Tibial nerve (tissue), 4 donors: ENCODE results near the gene SDK1. TPM values are rescaled to one million over a fixed set of nuclear protein-coding genes. Genes with fewer than 3 reads are reported as not detected.

Source experiments
- DNase-seq, 2 donors: peaks; one replicate each; pipeline ENCODE4 v3.0.0-alpha.2; 2019; ENCODE audit warnings: low spot score in 2 of 2
- H3K27ac ChIP-seq, 4 donors: fragments of 200-600 bp; sonication (generic) in 3 of 4; one replicate each; pipeline ENCODE4 v1.5.1; 2017 to 2019; ENCODE audit warnings: mild to moderate bottlenecking in 1 of 4
- H3K27me3 ChIP-seq, 2 donors: fragments of 200-600 bp; sonication (generic) in 1 of 2; one replicate each; pipeline versions ENCODE4 v1.5.1 to v1.6.0; 2017 to 2019
- H3K36me3 ChIP-seq, 3 donors: fragments of 200-600 bp; sonication (generic); one replicate each; pipeline ENCODE4 v1.5.1; 2018 to 2019
- H3K4me1 ChIP-seq, 4 donors: fragments of 200-600 bp; sonication (generic) in 3 of 4; one replicate each; pipeline ENCODE4 v1.5.1; 2017 to 2019
- H3K4me3 ChIP-seq, 4 donors: fragments of 200-600 bp; sonication (generic) in 3 of 4; one replicate each; pipeline ENCODE4 v1.5.1; 2017 to 2019; ENCODE audit warnings: mild to moderate bottlenecking in 1 of 4, moderate library complexity in 1 of 4
- H3K9me3 ChIP-seq, 4 donors: fragments of 200-600 bp; sonication (generic) in 3 of 4; one replicate each; pipeline ENCODE4 v1.5.1; 2017 to 2019
- EP300 ChIP-seq, 2 donors: sonication (generic); formaldehyde crosslinking; IDR thresholded peaks; one replicate each; pipeline ENCODE4 v1.6.1; 2017; ENCODE audit warnings: antibody characterized with exemption in 2 of 2, mild to moderate bottlenecking in 1 of 2
- POLR2A ChIP-seq, 2 donors: fragments of 450-650 bp; IDR thresholded peaks; one replicate each; pipeline ENCODE4 v1.6.1; 2017; ENCODE audit warnings: antibody characterized with exemption in 2 of 2, mild to moderate bottlenecking in 2 of 2, moderate library complexity in 2 of 2
- WGBS, 2 donors: methylation state at CpG; one replicate each; pipeline ENCODE4 v1.1.5; 2018; 5-methylcytosine and 5-hydroxymethylcytosine counted together
- total RNA-seq, 4 donors: library from RNA; depleted of rRNA; stranded (reverse); fragments of >200 nt; gene quantifications; one replicate each; pipeline ENCODE4 v1.1.0, GENCODE V29; 2016
- TF ChIP-seq, protein P1 (sequence below), 5 experiments: fragments of 200-600 bp in 3 of 5; fragments of 450-650 bp in 2 of 5; sonication (generic) in 3 of 5; IDR thresholded peaks; one replicate each; pipeline ENCODE4 v1.5.1; 2016 to 2019; ENCODE audit warnings: antibody characterized with exemption in 5 of 5, mild to moderate bottlenecking in 3 of 5, moderate library complexity in 2 of 5

SDK1 gene
- total RNA-seq, 4 donors from 2014 or later, result 8.2 to 16.2 (median 12.9) TPM

DNA sequence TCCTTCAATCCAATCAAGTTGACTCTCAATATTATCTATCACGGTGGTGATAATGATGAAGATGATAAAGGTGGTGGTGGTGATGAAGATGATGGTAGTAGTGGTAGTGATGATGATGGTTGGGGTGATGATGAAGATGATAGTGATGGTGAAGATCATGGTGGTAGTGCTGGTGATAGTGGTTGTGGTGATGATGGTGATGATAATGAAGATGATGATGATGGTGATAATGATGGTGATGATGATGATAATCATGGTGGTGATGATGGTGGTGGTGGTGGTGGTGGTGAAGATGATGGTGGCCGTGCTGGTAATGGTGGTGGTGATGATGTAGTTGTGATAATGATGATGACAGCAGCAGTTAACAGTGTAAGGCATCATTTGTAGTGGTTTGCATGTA lies 29.8 kb upstream of the SDK1 start:
- Histone ChIP-seq H3K4me1 (no peaks in the 10 kb centered on the region), H3K27me3 (no peaks in the 10 kb centered on the region), H3K27ac (no peak overlapping the region), H3K36me3 (no peaks in the 10 kb centered on the region), H3K4me3 (no peak overlapping the region), H3K9me3 (no peaks in the 10 kb centered on the region)
- 90 to 91% methylated on average over 2 of the region's 2 CpGs for WGBS, 2 donors
- DNase-seq, result no peak
- TF ChIP-seq, protein P1, sequence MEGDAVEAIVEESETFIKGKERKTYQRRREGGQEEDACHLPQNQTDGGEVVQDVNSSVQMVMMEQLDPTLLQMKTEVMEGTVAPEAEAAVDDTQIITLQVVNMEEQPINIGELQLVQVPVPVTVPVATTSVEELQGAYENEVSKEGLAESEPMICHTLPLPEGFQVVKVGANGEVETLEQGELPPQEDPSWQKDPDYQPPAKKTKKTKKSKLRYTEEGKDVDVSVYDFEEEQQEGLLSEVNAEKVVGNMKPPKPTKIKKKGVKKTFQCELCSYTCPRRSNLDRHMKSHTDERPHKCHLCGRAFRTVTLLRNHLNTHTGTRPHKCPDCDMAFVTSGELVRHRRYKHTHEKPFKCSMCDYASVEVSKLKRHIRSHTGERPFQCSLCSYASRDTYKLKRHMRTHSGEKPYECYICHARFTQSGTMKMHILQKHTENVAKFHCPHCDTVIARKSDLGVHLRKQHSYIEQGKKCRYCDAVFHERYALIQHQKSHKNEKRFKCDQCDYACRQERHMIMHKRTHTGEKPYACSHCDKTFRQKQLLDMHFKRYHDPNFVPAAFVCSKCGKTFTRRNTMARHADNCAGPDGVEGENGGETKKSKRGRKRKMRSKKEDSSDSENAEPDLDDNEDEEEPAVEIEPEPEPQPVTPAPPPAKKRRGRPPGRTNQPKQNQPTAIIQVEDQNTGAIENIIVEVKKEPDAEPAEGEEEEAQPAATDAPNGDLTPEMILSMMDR (IDR thresholded peaks at IDR 0.05), result no peak
- TF ChIP-seq POLR2A (IDR thresholded peaks at IDR 0.05), result no peak
- TF ChIP-seq EP300 (IDR thresholded peaks at IDR 0.05), result no peak

DNA sequence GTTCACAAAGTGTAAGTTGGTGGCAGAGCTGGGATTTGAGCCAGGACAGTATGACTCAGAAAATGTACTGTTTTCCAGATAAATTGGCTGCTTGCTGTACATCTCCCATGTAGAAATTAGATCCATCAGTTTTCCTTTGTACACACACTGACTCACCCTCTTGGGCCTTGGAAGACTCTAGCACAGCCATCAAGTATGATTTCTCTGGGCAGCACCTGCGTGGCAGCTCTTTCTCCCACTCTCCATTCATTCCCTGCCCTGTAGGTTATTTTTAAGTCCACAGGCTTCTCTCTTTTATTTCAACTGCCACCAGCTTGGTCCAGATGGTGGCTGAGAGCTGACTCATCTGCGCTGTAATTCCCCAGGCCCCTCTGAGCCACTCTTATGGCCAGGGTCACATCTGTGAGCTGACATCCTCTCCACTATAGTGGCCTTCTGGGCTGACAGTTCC lies 28.3 kb upstream of the SDK1 start:
- H3K27ac ChIP-seq, result no peak overlapping the region
- H3K4me3 ChIP-seq, result no peak overlapping the region
- H3K4me1 ChIP-seq, result no peaks in the 10 kb centered on the region
- no peaks in the 10 kb centered on the region for H3K27me3 ChIP-seq
- TF ChIP-seq EP300 (IDR thresholded peaks at IDR 0.05), result no peak
- no peak for TF ChIP-seq POLR2A (IDR thresholded peaks at IDR 0.05)
- TF ChIP-seq, protein P1 (IDR thresholded peaks at IDR 0.05), result no peak
- WGBS, 2 donors, result 69 to 75% methylated on average over 2 of the region's 2 CpGs
- no peaks in the 10 kb centered on the region for H3K9me3 ChIP-seq
- no peak for DNase-seq
- H3K36me3 ChIP-seq, result no peaks in the 10 kb centered on the region

DNA sequence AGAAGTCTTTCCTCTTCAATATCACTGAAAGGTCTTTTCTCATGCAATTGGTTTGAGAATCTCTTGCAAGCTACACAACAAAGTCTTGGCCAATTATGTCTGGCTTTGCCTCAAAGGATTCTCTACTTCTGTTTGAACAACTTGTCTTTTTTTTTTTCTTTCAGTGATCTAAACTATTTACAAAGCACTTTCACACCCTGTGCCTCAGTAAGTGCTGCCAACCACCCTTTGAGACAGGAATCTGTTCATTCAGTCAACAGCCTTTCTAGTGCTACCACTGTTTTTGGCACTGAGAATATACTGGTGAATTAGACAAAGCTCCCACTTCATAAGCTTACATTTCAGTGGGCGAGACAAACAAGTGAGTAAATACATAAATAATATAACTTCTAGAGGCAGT lies 26.9 kb upstream of the SDK1 start:
- Histone ChIP-seq H3K9me3 (no peaks in the 10 kb centered on the region), H3K36me3 (no peaks in the 10 kb centered on the region), H3K27me3 (no peaks in the 10 kb centered on the region), H3K4me1 (no peaks in the 10 kb centered on the region), H3K4me3 (no peak overlapping the region), H3K27ac (no peak overlapping the region)
- TF ChIP-seq EP300 (IDR thresholded peaks at IDR 0.05) (no peak), POLR2A (IDR thresholded peaks at IDR 0.05) (no peak)
- TF ChIP-seq, protein P1 (IDR thresholded peaks at IDR 0.05), result no peak
- 59 to 60% methylated on average over 1 of the region's 1 CpG for WGBS, 2 donors
- DNase-seq, result no peak

DNA sequence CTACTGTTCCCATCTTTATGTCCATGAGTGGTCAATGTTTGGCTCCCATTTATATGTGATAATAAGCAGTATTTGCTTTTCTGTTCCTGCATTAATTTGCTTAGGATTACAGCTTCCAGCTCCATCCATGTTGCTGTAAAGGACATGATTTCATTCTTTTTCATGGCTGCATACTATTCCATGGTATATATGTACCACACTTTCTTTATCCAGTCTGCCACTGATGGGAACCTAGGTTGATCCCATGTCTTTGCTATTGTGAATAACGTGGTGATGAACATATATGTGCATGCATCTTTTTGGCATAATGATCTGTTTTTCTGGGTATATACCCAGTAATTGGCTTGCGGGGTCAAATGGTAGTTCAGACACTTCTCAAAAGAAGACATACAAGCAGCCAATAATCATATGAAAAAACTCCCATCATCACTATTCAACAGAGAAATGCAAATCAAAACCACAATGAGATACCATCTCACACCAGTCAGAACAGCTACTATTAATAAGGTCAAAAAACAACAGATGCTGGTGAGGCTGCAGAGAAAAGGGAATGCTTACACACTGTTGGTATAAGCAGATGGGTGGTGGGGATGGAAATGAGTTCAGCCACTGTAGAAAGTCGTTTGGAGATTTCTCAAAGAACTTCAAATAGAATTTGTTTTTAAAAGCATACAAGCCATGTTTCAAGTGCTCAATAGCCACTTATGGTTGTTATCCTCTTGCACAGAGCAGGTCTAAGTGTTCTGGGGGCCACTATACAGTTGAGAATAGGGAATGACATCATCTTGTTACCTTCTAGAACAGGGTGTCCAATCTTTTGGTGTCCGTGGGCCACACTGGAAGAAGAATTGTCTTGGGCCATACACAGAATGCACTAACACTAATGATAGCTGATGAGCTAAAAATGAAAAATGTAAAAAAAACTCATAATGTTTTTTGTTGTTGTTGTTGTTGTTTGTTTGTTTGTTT lies 23.2 kb upstream of the SDK1 start:
- TF ChIP-seq EP300 (IDR thresholded peaks at IDR 0.05), result no peak
- H3K27ac ChIP-seq, result no peak overlapping the region
- 65 to 71% methylated on average over 4 of the region's 4 CpGs for WGBS, 2 donors

DNA sequence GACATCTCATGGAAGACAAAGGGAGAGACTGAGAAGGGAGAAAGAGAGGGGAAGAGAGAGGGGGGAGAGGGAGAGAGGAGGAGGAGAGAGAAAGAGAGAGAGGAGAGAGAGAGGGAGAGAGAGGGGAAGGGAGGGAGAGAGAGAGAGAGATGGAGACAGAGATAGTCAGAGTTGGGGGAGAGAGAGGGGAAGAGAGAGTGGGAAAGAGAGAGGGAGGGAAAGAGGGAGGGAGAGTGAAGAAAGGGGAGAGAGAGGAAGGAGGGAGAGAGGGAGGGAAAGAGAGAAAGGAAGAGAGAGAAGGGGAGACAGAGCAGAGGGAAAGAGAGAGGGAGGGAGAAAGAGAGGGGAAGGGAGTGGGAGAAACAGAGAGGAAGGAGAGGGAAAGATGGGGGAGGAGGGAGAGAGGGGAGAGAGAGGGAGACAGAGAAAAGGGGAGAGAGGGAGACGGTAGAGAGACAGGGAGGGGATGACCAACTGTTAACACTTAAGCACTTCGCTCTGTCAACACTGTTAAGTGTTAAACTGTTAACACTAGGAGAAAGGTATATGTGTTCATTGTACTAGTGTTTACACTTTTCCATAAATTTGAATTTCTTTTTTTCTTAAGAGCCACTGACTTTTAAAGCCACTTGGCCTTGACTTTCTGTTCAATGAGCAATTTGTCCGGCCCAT lies 21.8 kb upstream of the SDK1 start:
- no peaks in the 10 kb centered on the region for H3K27me3 ChIP-seq
- no peak overlapping the region for H3K4me3 ChIP-seq
- WGBS, 2 donors, result 72 to 80% methylated on average over 3 of the region's 3 CpGs

More for the DNA sequence above, 23.2 kb upstream of the SDK1 start:
- Histone ChIP-seq H3K4me1 (no peaks in the 10 kb centered on the region), H3K36me3 (no peaks in the 10 kb centered on the region), H3K9me3 (no peaks in the 10 kb centered on the region), H3K27me3 (no peaks in the 10 kb centered on the region), H3K4me3 (no peak overlapping the region)
- DNase-seq, result no peak

More for the DNA sequence above, 21.8 kb upstream of the SDK1 start:
- Histone ChIP-seq H3K9me3 (no peaks in the 10 kb centered on the region), H3K4me1 (no peaks in the 10 kb centered on the region), H3K36me3 (no peaks in the 10 kb centered on the region), H3K27ac (no peak overlapping the region)
- TF ChIP-seq, protein P1 (IDR thresholded peaks at IDR 0.05), result no peak
- TF ChIP-seq EP300 (IDR thresholded peaks at IDR 0.05) (no peak), POLR2A (IDR thresholded peaks at IDR 0.05) (no peak)
- no peak for DNase-seq
